ENCODE data around the gene FAM114A2.
"Not testable (repeated sequence)": the region's sequence is repeated elsewhere in the genome, so short reads cannot be mapped to it uniquely, and the experiment has no call there.

Gene FAM114A2

GRCh38 chr5:154047324-154047723, 8.6 kb upstream of the FAM114A2 start:
- DNase-seq = no peak

GRCh38 chr5:154046486-154046885, 7.8 kb upstream of the FAM114A2 start:
- no peak for DNase-seq

GRCh38 chr5:154044581-154044980, 5.9 kb upstream of the FAM114A2 start:
- DNase-seq = no peak

GRCh38 chr5:154044099-154044498, 5.4 kb upstream of the FAM114A2 start:
- no peak for DNase-seq

GRCh38 chr5:154042766-154043165, 4.1 kb upstream of the FAM114A2 start:
- DNase-seq = no peak

GRCh38 chr5:154039458-154039829, 734 bp upstream of the FAM114A2 start:
- DNase-seq = no peak

- DNase-seq = peak; percentile 9
Observed at GRCh38 chr5:154038261-154038706, 426 bp downstream of the FAM114A2 start.

- DNase-seq = no peak
Observed at GRCh38 chr5:154034944-154035343, 3.8 kb downstream of the FAM114A2 start.

- no peak for DNase-seq
Observed at GRCh38 chr5:154031937-154032489, 6.7 kb downstream of the FAM114A2 start.

GRCh38 chr5:154025951-154026350, 12.8 kb downstream of the FAM114A2 start:
- no peak for DNase-seq

- DNase-seq = not testable (repeated sequence)
Observed at GRCh38 chr5:154018919-154019318, 19.8 kb downstream of the FAM114A2 start.

- no peak for DNase-seq
Observed at GRCh38 chr5:154015071-154015693, 23.5 kb downstream of the FAM114A2 start.

GRCh38 chr5:154010660-154011059, 28.1 kb downstream of the FAM114A2 start:
- no peak for DNase-seq

GRCh38 chr5:154005648-154006047, 33.1 kb downstream of the FAM114A2 start:
- no peak for DNase-seq

- no peak for DNase-seq
Observed at GRCh38 chr5:154002511-154003020, 36.1 kb downstream of the FAM114A2 start.

- DNase-seq = no peak
Observed at GRCh38 chr5:154002093-154002492, 36.6 kb downstream of the FAM114A2 start.

GRCh38 chr5:154000703-154001102, 38.0 kb downstream of the FAM114A2 start:
- no peak for DNase-seq

GRCh38 chr5:153999995-154000394, 38.7 kb downstream of the FAM114A2 start:
- DNase-seq = no peak

GRCh38 chr5:153998768-153999167, 39.9 kb downstream of the FAM114A2 start:
- no peak for DNase-seq

GRCh38 chr5:153998010-153998409, 40.7 kb downstream of the FAM114A2 start:
- no peak for DNase-seq

- no peak for DNase-seq
Observed at GRCh38 chr5:153991168-153991567, 47.5 kb downstream of the FAM114A2 start.

GRCh38 chr5:153988510-153988909, 50.2 kb downstream of the FAM114A2 start:
- DNase-seq = no peak

GRCh38 chr5:153987301-153987700, 51.4 kb downstream of the FAM114A2 start:
- no peak for DNase-seq

- DNase-seq = no peak
Observed at GRCh38 chr5:153985498-153985897, 53.2 kb downstream of the FAM114A2 start.

GRCh38 chr5:153983885-153984284, 54.8 kb downstream of the FAM114A2 start:
- no peak for DNase-seq

Measured in activated CD4-positive, alpha-beta T cell treated with anti-CD3 and anti-CD28 coated beads for 1 hour (primary cell).